GM10847 (cell line): ENCODE measurements around the gene SLC25A25.

Experiments used
- POLR2A ChIP-seq: IDR thresholded peaks from 2 replicates; pipeline ENCODE4 v1.6.1; 2011; ENCODE audit not compliant: insufficient read length; ENCODE audit errors: extremely low read depth

Gene SLC25A25

DNA sequence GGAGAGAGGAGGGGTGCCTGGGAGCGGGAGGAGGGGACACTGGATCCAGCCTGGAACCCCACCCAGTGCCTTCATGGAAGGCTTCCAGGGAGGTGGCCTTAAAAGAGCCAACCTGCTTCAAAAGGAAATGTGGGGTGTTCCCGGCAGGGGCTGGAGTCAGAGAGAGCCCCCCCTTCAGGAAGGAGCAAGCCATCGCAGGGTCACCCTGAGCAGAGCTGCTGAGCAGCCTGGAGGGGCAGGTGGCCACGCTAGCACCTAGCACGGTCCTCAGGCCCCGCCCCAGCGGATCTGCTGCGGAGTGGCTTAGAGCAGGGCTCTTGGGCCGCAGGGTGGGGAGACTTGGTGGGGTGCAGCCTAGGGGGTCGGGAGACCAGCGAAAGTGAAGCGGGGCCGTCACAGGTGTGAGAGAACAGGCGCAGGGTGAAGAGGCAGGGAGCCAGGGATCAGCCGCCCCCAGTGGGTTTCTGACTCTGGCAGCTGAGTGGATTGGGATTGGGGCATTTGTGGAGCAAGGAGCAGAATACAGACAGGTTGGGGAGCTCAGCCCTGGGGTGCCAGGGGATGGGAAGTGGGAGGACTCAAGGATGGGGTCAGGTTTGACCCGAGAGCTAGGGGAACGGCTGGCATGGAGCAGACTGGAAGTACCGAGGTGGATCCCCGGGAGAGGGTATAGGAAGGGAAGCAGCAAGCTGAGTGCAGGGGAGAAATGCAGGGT, 82.7 kb downstream of the SLC25A25 start:
- TF ChIP-seq POLR2A, result no peak

DNA sequence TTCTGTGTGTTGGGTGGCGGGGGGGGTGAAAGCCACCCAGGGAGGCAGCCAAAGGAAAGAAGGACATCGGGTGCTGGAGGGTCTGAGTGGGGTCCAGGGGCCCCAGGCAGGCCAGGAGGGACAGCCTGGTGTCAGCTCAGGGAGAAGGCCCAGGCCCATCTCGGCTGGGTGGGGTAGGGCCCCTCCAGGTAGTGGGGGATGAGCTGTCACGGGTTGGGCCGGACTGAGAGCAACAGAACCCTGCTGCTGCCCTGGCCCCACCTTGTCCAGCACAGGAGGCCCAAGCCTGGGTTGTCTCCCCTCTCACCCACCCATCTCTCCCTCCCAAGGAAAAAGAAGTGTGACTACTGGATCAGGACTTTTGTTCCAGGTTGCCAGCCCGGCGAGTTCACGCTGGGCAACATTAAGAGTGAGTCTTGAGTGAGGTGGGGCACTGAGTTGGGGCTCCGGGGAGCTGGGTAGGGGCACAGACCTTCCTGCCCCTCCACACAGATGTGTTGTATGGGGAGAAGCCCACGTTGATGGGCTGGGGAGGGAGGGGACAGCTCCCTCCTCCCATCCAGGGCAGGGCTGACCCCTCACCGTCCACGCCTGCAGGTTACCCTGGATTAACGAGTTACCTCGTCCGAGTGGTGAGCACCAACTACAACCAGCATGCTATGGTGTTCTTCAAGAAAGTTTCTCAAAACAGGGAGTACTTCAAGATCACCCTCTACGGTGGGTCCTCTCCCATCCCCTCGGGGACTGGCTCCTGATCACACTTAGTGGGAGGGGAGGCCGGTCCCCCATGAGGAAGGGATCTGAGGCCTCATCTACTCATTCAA, 83.5 kb downstream of the SLC25A25 start:
- TF ChIP-seq POLR2A, result no peak

DNA sequence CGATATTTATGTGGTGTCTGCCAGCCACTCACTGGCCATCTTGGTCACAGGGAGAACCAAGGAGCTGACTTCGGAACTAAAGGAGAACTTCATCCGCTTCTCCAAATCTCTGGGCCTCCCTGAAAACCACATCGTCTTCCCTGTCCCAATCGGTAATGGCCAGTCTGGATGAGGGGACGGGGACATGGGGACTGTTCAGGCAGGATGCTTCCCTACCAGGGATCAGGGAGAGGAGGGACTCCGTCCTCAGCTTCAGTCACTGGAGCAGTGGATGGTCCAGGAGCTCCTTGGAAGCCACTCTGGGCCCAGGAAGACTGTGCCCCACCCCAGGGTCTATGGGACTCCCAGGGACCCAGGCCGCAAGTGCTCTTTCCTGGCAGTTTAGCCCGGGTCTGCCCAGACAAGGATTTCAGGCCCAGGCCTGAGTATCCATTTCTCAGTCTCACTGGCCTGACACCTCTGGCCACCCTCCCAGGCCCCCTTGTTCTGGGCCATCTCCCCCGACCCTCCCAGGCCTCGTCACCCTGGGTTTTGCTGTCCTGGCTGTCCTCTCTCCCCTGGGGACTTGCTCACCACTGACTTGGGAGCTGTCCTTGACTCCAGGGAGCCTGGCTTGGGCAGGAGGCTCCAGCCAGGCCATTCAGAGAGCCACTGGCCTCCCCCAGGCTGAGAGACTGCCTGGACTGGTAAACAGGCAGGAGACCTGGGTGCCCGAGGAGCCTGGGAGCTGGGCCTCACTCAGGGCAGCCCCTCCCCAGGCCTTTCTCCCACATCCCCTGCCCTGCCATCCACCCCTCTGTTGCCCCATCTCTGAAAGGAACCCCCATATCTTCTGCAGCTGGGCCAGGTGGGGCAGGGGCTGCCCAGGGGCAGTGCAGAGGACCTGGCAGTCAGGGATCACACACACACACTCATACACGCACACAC, 84.4 kb downstream of the SLC25A25 start:
- no peak for TF ChIP-seq POLR2A

DNA sequence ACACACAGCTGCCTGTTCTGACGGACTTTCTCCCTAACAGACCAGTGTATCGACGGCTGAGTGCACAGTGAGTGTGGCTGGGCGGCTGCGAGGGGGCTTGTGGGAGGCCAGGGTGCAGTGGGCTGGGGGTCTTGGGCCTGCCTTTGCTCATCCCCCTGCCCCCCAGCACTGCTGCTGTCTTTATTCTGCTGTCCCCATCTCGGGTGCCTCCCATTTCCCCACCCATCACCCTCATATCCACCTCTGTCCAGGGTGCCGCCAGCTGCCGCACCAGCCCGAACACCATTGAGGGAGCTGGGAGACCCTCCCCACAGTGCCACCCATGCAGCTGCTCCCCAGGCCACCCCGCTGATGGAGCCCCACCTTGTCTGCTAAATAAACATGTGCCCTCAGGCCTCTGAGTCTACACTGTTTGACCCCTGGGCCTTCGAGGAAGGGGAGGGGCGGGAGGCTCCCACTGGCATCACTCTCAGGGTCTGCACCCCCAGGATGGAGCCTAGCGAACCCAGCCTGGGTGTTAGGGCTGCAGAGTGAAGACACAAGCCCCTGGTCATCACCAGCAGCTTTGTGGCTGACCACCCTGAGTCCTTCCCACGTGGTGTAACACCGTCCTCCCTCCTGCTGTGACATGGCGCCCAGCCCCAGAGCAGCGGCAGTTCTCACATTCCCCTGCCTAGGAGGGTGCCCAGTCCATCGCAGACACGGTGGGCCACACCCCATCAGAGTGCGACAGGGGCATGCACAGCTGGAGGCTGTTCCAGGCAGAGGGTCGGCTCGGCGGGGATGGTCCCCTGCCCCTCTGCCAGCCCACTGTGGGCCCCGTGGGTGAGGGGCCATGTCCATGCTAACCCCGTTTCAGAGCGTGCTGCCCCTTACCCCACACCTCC, 85.3 kb downstream of the SLC25A25 start:
- no peak for TF ChIP-seq POLR2A

DNA sequence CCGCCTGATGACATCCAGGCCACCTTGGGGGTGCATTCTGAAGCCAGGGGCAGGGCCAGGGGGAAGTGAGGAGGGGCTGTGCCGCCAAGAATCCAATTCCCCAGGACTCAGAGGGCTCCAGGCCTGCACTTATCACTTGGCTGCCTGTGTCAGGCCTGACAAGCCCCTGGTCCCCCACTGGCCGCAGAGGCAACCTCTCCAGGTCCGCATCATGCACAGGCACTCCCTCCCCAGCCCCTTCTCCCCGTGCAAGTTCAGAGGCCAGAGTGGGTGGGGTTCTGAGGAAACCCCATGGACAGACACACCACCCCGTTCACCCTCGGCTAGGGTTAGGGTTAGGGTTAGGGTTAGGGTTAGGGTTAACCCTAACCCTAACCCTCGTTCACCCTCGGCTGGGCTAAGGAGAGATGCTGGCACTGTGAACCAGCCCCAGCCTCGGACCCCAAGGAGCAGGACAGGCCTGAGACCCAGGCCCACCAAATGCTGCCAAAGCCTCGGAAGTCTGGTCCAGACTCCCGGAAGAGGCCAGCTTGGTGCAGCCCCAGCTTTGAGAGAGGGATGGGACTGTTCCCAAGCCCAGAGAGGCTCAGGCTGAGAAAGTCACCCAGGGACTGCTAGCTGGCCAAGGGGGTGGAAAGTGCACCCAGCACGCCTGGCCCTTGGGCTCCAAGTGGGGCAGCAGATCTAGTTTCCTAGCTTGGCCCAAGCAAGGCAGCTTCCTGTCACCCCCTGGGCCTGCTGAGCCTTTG, 86.1 kb downstream of the SLC25A25 start:
- TF ChIP-seq POLR2A, result no peak

DNA sequence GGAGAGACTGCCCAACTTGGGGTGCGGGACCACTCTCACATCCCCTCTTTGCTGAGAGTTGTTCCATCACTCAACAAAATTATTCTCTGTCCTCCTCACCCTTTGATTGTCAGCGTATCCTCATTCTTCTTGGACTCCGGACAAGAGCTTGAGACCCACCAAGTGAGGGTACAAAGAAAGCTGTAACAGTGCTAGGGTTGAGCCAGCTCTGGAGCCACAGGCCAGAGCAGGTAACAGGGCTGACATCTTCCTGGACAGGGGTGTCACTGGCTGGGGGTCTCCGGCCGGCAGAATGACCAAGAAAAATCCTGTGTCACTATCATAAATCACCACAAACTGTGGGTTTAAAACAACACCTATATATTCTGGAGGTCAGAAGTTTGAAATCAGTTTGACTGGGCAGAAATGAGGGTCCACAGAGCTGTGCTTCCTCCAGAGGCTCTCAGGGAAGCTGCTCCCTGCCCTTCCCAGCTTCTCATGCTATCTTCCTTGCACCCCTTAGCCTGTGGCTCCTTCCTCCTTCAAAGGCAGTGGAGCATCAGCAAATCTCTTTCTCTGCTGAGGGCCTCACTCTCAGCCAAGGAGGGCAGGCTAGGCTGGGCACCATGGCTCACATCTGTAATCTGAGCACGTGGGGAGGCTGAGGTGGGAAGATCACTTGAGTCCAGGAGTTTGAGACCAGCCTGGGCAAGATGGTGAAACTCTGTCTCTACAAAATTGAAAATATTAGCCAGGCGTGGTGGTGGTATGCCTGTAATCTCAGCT, 87.9 kb downstream of the SLC25A25 start:
- no peak for TF ChIP-seq POLR2A
